Globus pallidus (tissue), 1 donor: ENCODE measurements around the gene KLHL10.

ENCODE experiments used
- DNase-seq: peaks from one replicate; pipeline ENCODE4 v3.0.0-alpha.2; 2015; ENCODE audit warnings: low spot score

The KLHL10 gene

DNA sequence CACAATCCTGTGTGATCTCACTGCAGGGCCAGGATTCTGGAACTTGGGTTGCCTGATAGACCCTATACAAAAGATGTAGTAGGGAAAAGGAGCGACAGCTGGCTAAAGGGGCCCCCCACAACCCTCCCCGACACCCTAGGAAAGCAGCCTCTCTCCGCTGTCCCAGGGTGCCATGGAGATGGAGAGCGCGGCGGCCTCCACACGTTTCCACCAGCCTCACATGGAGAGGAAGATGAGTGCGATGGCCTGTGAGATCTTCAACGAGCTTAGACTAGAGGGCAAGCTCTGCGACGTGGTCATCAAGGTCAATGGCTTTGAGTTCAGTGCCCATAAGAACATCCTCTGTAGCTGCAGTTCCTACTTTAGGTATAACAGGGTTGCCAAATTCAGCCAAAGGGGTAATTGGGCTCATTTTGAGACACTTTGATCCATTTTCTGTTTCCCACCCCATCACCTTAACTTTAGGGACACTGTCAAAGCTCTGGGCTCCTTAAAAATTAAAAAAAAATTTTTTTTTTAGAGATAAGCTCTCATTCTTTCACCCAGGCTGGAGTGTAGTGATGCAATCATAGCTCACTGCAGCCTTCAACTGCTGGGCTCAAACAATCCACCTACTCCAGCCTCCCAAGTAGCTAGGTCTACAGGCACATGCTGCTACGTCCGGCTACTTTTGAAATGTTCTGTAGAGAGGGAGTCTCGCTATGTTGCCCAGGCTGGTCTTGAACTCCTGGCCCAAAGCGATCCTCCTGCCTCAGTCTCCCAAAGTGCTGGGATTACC, at the start of gene KLHL10:
TSS of gene KLHL10 (plus strand) at position 65 of the 778 bp plus-strand sequence. CDS start at position 173, 108 bp downstream.
- no peak for DNase-seq

DNA sequence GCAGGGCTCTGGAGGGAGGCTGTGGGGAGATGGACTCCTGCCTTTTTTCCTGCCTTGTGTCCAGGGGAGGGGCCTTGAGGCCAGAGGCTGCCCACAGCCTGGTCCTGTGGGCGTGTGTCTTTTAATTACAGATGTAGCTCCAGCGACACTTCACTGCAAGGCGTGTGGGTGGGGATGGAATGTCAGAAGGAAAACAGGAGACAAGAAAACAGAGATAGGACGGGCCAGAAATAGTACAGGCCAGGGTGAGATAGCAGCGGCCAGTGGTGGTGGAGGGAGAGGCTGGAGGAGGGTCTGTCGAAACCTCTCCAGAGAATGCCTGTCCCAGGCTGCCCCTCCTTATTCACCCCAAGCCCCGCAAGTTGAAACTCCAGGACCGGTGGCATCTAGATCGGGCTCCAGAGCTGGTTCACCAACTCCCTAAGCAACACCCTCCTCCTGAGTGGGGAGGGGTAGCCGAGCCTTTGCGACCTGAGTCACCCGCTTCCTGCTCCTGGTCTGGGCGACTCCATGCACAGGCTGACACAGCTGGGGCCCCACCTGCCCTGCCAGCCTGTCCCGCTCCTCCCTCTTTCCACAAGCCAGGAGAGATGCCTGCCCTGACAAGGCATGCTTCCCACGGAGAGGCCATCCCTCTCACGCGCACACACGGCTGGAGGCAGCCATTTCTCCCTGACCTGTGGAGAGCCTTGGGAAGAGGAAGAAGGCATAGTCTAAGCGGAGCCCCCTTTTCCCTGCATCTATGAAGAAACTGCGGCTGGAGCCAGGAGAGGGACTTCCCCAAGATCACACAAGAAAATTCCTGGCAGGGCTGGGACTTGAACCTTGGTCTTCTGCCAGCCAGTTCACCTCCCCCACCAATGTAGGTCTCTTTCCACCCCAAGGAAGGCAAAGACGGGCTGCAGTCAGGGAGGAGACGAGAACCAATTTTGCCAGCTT, 44.5 kb upstream of the KLHL10 start:
- no peak for DNase-seq

DNA sequence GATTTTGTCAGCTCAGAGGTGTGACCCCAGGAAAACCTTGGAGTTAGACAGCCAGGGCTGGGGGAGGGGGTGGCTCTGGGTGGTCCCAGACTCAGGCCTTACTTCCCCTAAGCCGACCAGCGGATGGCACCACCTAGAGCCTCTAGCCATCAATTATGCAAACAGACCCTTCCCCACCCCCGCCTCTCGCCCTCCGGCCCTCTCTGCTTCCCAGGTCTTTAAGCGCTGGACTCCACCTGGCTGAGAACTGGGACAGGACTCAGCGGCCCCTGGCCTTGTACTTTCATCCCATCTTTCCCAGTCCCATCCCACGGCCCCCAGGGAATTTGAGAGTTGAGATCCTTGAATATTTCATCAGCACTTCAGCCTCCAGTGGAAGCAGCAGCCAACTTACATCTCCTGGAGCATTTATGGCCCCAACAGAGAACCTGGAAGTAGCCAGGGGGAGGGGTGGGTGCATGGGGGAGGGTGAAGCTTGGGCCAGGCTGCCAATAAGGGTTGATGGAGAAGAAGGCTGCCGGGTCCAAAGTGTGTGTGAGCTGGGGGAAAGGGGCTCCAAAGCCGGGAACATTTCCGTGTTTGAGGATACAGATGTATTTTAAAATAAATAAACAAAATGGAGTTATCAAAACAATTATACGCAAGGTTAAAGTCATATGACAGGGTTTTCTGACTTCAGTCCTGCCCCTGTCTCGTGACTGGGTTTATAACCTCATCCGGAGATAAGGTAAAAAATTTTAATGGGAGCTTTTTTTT, 43.7 kb upstream of the KLHL10 start:
- DNase-seq = no peak

DNA sequence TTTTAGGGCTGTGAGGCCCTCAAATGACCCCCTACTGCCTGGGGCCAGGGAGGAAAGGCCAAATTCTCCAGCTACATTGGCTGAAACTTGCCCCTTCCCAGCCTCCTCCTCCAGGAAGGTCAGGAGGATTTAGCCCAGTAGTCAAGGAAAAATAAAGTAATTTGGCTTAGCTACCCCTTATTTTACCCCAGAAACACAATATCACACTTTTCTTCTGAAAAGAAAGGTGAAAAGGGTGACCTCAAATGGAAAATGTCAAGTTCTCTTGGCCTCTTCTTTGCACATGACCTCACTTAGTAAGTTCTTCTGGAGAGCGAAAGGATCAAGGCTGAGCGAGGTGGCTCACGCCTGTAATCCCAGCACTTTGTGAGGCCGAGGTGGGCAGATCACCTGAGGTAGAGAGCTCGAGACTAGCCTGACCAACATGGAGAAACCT, 43.1 kb upstream of the KLHL10 start:
- no peak for DNase-seq

DNA sequence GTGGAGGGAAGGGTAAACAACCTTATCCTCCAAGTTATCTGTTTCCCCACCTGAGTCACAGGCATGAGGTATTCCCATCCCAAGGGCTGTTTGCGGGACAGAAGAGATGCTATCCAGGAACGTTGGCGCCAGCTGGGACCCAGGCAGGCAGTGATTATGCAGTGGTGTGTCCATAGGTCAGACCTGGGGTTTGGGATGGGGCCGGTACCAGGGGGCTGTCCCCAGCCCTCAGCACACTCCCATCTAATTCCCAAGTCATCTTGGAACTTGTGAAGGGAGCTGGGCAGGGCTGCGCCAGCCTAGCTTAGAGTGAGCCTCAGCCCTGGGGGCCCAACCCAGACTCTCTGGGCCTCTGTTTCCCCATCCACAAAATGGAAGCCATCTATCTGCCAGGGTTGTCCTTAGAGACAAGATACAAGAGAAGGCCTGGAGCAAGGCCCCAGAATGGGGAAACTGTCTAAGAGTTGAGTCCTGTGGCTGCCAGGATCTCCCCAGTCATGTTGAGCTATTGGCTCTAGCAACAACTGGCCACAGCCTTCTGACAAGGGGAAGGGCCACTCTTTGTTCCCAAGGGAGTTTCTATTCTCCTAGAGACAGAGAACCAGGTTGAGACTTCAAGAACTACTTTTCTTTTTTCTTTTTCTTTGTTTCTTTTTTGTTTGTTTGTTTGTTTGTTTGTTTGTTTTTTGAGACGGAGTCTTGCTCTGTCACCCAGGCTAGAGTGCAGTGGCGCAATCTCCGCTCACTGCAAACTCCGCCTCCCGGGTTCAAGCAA, 41.3 kb upstream of the KLHL10 start:
- DNase-seq = no peak

DNA sequence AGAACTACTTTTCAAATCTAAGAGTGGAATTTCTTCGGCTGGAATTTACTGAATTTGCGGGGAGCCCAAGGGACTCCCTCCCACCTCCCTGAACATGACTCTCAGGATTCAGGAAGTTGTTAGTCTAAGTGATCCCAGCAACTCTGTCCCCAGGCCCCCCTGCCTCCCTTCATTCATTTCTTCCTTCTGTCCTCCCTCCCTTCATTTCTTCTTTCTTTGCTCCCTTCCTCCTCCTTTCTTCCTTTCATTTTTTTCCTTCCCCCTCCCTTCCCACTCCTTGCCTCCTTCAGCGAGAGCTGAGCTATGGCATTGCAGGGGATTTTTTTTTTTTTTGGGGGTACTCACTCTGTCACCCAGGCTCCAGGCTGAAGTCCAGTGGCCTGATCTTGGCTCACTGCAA, 40.2 kb upstream of the KLHL10 start:
- DNase-seq = no peak

DNA sequence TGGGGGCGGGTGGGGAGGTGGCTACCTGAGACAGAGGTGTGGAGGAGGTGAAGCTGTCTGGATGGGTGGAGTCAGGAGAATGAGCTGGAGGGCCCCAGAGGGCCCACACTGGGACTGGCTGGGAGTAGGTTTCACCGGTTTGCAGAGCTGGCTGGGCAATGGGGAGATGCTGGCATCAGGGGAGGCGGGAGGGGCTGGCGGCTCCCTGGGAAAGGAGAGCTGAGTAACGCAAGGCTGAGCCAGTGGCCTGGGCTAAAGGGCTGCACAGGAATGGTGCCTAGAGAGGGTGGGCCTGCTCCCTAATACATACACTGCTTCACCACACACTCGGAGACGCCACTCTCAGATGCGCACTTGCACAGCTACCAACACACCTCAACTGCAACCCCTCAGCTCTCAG, 38.3 kb upstream of the KLHL10 start:
- no peak for DNase-seq

DNA sequence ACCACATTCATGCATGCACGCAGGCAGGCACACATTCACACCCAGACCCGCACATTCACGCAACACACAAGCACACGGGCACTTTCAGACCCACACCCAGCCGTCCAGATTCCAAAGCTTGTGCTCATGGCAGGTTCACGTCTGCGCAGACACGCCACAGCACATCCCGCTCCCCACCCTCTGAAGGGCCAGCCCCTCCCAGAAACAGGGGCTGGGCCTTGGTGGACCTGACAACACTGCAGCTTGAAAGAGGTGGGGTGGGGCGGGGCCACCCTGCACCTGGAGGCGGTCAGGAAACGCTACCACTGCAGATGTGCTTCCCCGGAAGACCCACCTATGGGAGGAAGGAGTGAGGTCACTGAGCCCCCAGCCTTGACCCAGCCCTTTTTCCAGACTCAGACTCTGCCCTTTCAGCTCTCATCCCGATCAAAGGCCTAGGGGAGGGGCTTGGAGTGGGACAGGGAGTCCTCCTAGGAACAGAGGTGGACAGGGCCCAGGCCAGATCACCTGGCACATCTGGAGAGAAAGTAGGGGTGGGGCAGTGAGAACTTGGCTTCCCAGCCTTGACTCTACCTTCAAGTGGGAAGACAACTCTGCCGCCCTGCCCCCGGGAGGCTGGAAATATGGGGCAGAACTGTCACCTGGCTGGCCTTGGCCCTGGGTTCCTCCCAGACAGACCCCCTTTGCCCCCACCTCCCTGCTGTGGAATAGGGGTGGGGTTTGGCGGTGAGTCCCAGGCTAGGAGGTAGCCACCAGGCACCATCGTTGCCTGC, 36.8 kb upstream of the KLHL10 start:
- DNase-seq = no peak

DNA sequence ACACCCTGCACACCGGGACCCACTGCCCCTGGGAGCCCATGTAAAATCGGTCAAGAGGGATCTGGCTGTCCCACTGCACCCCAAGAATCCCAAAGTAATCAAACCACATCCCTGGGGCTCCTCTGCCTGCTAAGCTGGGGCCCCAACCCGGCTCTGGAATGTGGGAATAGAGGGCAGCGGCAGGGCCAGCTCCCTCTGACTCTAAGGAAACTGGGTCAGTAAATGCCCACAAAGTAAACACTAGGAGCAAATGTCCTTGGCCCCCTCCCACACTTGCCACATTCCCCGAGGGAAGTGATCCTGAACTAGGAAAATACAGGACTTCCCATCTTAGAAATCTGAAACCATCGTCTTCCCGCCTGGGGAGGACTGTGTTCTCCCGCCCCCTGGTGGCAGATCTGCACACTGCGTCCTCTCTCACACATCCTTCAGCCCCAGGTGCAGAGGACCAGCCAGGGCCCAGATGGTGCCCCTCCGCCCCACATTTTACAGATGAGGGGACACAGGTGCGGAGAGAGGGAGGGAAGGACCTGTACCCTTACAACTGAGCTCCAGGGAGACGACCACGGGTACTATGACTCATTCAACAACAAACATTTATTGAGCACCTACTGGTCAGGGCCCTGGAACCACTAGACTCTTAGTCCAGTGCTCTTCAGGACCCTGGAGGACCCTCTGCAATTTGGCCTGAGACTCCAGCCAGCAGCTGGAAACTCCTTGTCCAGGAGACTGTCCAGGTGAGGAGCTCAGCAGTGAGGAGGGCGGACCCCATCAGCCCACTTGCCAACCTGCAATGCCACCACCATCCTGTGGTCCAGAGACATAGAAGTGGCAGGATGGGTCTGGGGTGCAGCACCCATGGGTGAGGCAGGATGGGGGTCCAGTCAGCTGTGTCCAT, 36.0 kb upstream of the KLHL10 start:
- peak; percentile 64 for DNase-seq

DNA sequence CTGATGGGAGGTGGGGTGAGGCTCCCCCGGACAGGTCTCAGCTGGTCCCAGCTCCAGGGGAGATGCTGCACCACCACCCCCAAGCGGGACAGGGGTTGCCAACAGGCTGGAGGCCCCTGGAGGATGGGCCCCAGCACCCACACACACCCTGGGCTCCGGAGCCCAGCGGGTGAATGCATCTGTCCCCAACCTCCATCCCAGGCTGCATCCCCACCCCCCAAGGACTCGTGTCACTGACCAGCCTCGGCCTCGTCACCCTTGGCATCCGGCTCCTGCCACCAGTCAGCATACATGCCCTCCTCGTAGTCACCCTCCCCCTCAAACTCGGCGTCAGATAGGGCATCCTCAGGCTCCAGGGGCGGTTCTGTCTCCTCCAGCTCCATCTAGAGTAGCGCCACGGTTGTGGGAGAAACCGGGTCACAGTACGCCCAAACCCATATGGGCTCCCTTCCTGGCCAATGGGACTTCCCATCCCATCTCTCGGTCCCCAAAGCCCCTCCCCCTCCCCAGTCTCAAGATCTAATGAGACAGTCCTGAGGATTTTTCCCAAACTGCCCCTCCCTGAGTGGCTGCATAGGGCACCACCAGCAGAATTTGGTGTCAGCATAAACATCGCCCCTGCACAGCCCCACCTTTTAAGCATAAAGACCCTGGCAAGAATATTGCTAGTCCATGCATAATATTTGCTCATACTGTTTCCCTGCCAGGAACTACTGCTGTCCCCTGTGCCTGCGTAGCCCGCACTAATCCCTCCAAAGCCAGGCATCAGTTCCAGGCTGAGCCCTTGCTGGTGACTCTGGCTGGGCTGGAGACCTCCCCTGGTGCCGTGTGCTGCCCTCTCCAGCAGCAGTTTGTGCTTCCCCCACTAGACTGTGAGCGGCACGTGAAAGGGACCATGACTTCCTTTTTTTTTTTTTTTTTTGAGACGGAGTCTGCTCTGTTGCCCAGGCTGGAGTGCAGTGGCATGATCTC, 34.3 kb upstream of the KLHL10 start:
- DNase-seq = no peak

DNA sequence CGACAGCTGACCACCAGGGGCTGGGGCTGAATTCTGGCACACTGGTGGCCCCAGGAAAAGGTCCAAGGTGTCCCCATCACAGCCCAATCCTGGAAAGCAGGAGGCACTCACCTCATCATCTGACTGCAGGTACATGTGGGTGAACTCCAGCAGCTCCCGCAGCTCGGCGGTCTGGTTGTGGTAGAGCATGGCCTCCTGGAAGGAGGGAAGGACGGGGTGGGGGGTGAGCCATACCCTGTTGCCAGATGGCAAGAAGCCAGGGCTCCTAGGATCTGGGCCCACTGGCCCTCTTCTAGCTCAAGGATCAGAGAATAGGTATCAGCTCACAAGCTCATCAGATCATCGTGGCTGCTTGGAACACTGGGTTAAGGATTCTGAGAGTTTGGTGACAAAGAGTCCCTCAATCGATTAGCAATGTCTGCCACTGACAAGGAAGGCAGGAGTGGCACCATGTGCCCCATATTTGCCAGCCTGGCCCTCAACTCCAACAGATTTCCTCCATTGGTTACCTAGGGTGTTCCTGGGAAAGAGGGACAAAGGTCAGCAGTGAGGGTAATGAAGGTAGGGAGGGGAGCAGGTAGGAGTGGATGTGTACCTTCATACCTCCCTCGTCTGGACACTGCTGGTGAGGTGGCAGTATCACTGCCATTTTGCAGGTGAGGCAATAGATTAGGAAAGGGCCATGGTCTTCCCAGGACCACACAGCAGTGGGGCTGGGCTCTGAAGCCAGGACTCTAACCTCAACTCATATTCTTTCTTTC, 30.8 kb upstream of the KLHL10 start:
- no peak for DNase-seq

DNA sequence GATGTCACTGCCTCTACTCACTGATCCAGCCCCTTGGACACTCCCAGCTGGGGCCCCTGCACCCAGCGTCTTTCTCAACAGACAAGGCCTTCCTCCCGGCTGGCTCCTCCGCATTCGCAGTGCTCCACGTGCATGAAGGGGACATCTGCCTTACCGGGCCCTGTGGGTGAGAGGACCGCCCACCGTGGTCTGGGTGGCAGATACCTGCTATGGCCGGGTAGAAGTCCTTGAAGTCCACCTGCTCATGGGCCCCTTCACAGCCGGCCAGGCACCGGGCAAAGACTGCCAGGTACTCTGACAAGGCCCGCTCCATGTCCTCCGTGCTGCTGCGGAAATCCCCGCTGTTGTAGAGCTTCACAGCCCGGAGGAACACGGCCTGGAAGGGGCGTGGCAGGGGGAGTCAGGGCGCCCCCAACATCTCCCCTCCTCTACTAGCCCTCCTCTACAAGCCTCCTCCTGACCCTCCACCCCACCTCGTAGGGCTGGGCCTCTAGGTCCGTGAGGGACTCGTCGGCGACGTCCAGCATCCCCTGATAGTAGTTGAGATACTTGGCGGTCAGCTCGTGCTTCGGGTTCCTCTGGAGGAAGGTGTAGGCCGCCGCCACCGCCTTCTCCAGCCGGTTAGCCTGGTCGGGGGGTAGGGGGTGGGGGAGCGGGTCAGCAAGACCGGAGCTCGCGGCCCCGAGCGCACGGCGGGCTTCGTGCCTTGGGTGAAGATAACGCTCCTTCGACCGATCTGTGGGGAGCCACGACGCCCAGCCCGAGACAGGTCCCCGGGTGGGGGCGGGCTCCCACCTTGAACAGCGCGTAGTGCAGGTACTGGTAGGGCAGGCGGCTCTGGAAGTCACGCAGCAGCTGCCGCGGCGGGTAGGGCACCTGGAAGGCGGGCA, 26.7 kb upstream of the KLHL10 start:
- no peak for DNase-seq

DNA sequence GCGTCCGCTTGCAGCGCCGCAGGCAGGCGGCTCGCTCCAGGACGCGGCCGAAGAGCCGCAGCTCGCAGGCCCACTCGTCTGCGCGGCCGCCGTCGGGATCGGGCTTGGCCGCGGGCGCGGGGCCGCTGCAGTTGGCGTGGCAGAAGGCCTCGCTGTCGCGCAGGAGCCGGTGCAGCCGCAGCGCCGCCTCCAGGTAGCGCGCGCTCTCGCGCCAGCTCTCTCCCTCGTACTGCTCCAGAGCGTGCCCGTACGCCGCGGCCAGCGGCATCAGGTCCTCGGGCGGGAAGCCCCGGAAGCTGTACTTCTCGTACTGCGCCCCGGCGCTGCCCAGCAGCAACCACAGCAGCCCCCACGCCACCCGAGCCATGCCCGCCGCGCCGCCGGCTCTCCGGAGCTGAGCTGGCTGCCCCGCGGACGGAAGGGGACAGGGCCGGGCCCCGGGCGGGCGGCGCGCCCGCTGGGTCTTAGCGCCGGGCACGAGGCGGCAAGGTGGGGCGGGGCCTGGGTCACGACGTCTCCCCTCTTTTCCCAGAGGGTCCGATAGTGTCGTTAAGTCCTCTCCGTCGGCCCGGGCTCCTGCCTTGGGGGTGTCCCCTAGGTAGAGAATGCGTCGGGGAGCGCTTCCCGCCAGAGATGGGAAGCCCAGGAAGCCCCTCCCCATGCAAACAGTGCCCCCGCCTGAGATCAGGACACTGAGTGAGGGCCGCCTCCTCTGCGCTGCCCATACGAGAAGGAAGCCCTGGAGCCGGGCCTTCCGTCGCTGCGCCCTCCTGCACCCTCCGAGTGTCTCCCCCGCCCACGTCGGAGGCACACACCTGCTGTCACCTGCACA, 25.9 kb upstream of the KLHL10 start, which contains the start of gene P3H4:
TSS of gene P3H4 (minus strand) at position 401 of the 832 bp plus-strand sequence. CDS start at position 367, 34 bp downstream.
- peak; percentile 50 for DNase-seq

DNA sequence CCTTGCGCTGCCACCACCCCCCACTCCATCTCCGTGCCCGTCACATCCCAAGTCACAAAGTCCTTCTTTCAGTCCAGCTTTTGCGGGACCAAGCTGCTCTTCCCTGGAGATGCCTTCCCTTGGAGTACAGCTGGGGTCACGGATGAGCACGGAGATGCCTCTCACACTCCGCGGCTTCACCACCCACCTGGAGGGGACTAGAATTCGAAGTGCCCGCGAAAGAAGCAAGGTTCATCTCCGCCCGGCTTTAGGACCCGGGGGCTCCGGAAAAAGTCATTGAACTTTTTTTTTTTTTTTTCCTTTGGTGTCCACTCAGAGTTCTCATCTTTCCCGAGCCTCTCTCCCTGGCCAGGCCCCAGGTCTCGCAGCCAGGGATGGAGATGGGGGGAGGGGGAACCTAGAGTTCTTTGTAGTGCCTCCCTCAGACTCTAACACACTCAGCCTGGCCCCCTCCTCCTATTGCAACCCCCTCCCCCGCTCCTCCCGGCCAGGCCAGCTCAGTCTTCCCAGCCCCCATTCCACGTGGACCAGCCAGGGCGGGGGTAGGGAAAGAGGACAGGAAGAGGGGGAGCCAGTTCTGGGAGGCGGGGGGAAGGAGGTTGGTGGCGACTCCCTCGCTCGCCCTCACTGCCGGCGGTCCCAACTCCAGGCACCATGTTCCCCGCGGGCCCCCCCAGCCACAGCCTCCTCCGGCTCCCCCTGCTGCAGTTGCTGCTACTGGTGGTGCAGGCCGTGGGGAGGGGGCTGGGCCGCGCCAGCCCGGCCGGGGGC, 25.1 kb upstream of the KLHL10 start, which contains the start of gene FKBP10:
TSS of gene FKBP10 (plus strand) at position 624 of the 771 bp plus-strand sequence. CDS start at position 655, 31 bp downstream.
- peak; percentile 28 for DNase-seq
